GM18505 (cell line): ENCODE measurements around the gene TLCD3A.

Experiments
- ATAC-seq: cut with Tn5 transposase; IDR thresholded peaks from one replicate; pipeline ENCODE4 v1.9.1; 2021; ENCODE audit not compliant: unreplicated experiment
- POLR2A ChIP-seq: IDR thresholded peaks from 4 replicates; pipeline ENCODE4 v1.6.1; 2011; ENCODE audit warnings: borderline replicate concordance; ENCODE audit not compliant: insufficient read depth, insufficient read length; ENCODE audit errors: extremely low read depth

The TLCD3A gene

DNA sequence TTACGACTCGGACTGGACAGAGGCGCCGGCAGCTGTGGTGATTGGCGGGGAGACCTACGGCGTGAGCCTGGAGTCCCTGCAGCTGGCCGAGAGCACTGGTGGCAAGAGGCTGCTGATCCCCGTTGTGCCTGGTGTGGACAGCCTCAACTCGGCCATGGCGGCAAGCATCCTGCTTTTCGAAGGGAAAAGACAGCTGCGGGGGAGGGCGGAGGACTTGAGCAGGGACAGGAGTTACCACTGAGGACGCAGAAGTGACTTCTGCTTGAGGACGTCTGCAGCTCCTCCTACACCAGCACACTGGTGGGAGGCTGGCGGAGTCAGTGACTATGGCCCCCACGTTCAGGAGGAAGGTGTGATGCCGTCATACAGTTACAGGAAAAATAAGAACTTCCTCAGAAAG lies 59.4 kb downstream of the TLCD3A start:
- ATAC-seq, result no peak

GRCh38 chr17:792277-792676 lies 59.9 kb downstream of the TLCD3A start:
- ATAC-seq, result no peak

More for the DNA sequence above, 59.4 kb downstream of the TLCD3A start:
- no peak for TF ChIP-seq POLR2A

More at GRCh38 chr17:792277-792676, 59.9 kb downstream of the TLCD3A start:
- TF ChIP-seq POLR2A, result no peak
